WI38 (cell line): Measurements from ENCODE around the gene KIAA0232.

Experiments
- H3K4me3 ChIP-seq: 2 replicates; pipeline ENCODE4 v1.5.1; 2011; ENCODE audit warnings: low read depth, mild to moderate bottlenecking, control low read depth, low read length
- TF ChIP-seq, protein P1 (sequence below): IDR thresholded peaks from 2 replicates; pipeline ENCODE4 v1.5.1; 2012; ENCODE audit warnings: low read depth, mild to moderate bottlenecking, control low read depth, low read length

Gene KIAA0232

GRCh38 chr4:6772223-6772928 is 10.2 kb upstream of the KIAA0232 start:
- TF ChIP-seq, protein P1, sequence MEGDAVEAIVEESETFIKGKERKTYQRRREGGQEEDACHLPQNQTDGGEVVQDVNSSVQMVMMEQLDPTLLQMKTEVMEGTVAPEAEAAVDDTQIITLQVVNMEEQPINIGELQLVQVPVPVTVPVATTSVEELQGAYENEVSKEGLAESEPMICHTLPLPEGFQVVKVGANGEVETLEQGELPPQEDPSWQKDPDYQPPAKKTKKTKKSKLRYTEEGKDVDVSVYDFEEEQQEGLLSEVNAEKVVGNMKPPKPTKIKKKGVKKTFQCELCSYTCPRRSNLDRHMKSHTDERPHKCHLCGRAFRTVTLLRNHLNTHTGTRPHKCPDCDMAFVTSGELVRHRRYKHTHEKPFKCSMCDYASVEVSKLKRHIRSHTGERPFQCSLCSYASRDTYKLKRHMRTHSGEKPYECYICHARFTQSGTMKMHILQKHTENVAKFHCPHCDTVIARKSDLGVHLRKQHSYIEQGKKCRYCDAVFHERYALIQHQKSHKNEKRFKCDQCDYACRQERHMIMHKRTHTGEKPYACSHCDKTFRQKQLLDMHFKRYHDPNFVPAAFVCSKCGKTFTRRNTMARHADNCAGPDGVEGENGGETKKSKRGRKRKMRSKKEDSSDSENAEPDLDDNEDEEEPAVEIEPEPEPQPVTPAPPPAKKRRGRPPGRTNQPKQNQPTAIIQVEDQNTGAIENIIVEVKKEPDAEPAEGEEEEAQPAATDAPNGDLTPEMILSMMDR: no peak
- no peak overlapping the region for H3K4me3 ChIP-seq

DNA sequence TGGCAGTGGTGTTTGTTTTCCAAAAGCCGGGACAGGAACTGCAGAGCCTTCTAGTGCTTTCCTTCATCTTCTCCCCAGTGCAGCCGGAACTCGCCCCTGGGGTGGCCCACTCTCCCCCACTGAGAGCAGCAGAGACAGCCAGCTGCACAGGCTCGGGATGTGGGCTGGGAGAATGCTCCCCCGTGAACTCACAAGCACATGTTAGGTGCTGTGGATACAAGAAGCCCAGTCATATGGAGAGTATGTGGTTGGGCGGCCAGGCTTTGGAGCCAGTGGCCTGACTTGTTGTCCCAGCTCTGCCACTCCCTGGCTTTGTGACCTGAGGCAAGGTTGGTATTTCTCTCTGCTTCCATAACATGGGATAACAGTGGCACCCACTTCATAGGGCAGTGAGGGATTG is 9.4 kb upstream of the KIAA0232 start:
- TF ChIP-seq, protein P1: no peak
- no peak overlapping the region for H3K4me3 ChIP-seq

DNA sequence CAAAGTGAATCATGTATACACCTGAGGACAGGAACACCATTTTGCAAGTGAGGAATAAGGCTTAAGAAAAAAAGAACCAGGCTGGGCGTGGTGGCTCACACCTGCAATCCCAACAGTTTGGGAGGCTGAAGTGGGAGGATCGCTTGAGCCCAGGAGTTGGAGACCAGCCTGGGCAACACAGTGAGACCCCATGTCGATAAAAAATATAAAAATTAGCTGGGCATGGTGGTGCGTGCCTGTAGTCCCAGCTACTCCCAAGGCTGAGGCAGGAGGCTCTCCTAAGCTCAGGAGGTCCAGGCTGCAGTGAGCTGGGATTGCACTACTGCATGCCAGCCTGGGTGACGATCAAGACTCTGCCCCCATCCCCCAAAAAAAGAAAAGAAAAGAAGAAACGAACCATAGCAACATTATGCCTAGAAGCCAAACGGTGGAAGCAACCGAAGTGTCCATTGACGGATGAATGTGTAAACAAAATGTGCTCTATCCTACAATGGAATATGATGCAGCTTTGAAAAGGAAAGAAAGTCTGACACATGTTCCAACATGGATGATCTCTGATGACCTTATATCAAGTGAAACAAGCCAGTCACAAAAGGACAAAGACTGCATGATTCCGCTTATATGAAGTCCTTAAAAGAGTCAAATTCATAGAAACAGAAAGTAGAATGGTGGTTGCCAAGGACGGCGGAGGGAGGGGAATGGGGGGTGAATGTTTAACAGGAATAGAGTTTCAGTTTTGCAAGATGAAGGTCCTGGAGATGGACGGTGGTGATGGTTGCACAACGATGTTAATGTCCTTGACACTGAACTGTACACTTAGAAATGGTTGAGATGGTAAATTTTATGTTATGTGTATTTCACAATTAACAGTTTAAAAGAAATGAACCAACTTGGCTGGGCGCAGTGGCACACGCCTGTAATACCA is 8.6 kb upstream of the KIAA0232 start:
- TF ChIP-seq, protein P1: no peak
- no peak overlapping the region for H3K4me3 ChIP-seq

DNA sequence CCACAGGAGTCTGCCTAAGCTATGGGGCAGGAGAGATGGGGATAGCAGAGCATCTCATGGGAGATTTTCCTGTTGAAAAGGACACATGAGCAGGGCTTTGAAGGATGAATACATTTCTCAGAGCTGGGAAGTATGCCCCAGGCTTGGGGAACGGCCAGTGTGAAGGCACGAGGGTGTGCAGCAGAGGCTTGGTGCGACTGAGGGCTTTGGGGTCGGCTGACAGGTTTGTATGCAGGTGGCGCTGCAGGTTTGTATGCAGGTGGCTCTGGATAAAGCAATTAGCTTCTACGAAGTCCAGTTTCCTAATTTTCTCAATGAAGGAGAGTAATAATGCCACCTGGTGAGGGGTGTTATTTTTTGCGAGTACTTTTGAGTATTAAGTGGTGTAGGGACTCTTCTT is 6.8 kb upstream of the KIAA0232 start:
- H3K4me3 ChIP-seq: no peak overlapping the region
- TF ChIP-seq, protein P1: no peak

DNA sequence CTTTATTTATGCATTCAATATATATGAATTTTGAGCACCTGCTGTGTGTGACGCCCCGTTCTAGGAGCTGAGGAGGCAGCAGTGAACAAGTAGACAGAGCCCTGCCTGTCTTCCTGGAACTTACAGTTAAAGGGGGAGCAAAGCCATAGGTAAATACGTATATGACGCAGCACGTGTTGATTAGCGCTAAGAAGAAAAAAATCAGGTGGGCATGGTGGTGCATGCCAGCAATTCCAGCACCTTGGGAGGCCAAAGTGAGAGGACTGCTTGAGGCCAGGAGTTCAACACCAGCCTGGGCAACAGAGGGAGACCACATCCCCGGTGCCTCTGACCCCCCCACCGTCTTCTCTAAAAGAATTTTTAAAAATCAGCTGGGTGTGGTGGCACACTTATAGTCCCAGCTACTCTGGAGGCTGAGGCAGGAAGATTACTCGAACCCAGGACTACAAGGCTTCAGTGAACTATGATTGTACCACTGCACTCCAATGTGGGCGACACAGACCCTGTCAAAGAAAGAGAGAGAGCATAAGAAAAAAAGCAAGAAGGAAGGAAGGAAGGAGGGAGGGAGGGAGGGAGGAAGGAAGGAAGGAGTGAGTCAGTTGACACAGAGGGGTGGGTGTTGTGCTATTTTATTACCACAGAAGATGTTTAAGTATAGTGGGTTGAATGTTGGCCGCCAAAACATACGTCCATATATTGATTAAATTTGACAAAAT is 5.4 kb upstream of the KIAA0232 start:
- TF ChIP-seq, protein P1: no peak
- H3K4me3 ChIP-seq: no peak overlapping the region

GRCh38 chr4:6777636-6778281 is 4.8 kb upstream of the KIAA0232 start:
- TF ChIP-seq, protein P1: no peak
- no peak overlapping the region for H3K4me3 ChIP-seq
